ENCODE results near the gene SPATA31C1.

SPATA31C1 gene

DNA sequence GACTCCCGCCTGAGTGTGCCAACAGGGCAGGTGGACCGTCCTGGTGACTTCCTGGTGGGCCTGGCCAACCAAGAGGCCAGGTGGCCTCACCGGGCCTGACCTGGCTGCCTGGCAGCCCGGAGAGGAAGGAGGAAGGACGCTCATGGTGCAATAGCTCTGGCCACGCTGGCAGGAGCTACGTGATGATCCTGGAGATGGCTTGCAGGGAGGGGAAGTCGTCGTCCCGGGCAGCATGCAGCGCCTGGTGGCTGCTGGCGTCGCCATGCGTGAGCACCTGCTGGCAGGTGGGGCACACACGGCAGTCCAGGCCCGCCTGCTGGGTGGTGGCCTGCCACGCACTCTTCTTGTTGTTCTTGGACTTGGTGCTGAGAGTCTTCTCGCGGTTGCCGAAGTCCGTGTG is 26.3 kb downstream of the SPATA31C1 start:
- no peak for DNase-seq

DNA sequence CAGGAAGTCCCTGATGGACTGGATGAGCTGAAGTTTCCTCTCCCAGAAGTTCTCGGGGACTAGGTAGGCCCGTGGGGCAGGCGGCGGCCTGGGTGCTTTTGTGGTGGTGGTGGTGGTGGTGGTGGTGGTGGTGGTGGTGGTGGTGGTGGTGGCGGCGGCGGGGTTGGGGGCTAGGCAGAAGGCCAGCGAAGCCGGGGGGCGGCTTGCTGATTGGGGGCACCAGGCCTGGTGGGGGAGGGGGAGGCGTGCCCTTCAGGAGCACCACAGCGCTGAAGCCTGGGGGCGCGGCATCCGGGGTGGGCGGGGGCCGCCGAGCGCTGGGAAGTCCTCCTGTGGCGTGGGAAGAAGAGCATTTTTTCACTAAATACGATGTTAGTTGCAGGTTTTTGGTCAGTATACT is 26.9 kb downstream of the SPATA31C1 start:
- no peak for DNase-seq

DNA sequence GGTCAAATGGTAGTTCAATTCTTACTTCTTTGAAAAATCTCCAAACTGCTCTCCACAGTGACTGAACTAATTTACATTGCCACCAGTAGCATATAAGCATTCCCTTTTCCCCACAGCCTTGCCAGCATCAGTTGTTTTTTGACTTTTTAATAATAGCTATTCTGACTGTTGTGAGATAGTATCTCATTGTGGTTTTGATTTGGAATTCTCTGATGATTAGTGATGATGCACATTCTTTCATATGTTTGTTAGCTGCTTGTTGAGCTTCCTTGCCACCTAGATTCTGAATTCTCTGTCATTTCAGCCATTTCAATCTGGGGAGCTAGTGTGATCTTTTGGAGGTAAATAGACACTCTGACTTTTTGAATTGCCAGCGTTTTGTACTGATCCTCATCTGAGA is 32.5 kb downstream of the SPATA31C1 start:
- no peak for DNase-seq

DNA sequence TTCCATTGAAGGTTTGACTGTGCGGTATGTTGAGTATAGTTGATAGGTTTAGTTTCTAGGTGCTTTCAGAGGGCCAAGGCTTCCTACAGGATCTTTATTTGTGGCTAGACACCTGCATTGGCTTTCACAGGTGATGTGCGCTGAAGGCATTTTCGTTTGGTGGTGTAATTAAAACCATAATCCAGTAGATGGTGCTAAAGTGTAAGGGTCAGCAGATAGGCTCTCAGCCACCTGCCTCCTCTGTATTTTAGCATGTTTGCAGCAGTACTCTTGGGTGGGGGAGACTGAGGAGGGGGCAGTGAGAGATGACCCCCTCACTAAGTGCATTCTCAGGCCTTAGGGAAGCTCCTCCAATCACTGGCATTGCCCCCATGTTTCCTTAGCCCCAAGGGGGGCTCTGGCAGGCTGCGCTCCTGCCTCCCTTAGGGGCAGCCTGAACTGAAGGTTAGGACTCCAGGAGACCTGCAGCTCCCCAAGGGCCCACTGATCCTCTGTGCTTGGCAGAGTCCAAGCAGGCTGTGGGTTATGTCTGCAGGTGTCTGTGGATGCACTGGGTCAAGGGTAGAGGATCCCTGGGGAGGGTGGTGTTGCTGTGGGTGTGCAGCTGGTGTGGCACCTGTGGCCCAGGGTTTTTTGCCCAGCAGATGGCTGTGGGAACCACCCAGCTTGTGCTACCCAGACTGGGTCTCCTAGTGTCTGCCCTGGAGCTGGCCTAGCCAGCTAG is 33.2 kb downstream of the SPATA31C1 start:
- no peak for DNase-seq

GRCh38 chr9:87954230-87954629 is 36.5 kb downstream of the SPATA31C1 start:
- no peak for DNase-seq

- no peak for DNase-seq
Observed at GRCh38 chr9:87957839-87958238, 40.1 kb downstream of the SPATA31C1 start.

- DNase-seq, result no peak
Observed at GRCh38 chr9:87958591-87958990, 40.8 kb downstream of the SPATA31C1 start.

- DNase-seq, result no peak
Observed at GRCh38 chr9:87959916-87960581, 42.3 kb downstream of the SPATA31C1 start.

GRCh38 chr9:87963770-87964169 is 46.0 kb downstream of the SPATA31C1 start:
- no peak for DNase-seq

- no peak for DNase-seq
Observed at GRCh38 chr9:87964826-87965225, 47.1 kb downstream of the SPATA31C1 start.

DNA sequence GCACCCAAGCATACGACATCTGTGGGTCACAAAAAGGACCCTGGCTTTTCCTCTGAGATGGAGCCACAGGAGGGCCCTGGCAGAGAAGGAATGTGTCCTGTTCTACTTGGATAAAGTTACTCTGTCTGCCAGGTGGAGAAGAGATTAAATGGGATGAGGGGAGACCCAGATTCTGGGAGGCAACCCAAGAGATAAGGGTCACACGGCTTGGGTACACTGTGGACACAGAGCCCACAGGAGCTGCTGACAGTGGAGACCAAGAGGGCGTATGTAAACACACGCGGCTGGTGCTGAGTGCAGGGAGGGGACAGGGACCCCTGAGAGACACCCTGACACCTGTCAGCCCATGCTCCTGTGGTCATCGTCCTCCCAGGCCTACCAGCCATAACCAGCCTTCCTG is 50.4 kb downstream of the SPATA31C1 start:
- no peak for DNase-seq

DNA sequence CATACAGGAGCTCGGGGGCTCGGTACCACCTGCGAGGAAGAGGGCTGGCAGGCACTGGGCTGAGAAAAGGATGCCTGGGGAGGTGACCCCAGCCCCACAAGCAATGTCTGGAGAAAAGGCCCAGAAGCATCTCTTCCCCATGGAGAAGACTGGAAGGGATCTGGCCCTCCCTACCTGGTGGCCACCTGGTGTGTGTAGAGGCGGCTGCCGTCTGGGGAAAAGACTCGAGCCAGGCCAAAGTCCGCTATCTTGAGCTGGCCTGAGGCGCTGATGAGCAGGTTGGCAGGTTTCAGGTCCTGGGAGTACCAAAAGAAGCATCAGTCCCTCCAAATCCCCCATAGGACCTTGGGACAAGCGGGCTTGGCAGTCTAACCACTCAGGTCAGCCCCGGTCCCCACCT is 52.8 kb downstream of the SPATA31C1 start:
- no peak for DNase-seq

DNA sequence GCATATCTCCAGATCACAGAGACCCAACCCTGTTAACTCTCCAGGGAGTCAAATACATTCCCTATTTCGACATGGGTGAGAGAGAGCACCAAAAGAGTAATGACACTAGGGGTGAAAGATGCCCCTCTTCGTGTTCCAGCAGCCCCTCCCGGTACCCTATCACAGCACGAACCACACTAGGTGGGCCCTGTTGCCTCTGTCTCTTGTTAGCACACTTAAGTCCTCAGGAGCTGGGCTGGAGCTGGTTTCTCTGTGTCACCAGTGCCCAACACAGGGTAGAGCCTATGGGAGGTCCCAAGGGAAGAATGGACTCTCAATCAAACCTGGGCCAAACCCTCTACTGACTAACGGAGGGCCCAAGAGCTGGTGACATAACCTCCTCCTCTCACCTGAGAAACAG is 55.4 kb downstream of the SPATA31C1 start:
- DNase-seq, result no peak
